HepG2 (cell line): ENCODE measurements around the gene SLC16A6. TPM values are rescaled to one million over a fixed set of nuclear protein-coding genes. Genes with fewer than 3 reads are reported as not detected.
A peak's percentile ranks its signal among the peaks of the same experiment; 100 is the strongest.
"Not testable (repeated sequence)": the region's sequence is repeated elsewhere in the genome, so short reads cannot be mapped to it uniquely, and the experiment has no call there.

Experiments
- ATAC-seq: fragments of 200-7000 bp; cut with Tn5 transposase; 3 replicates; pipeline ENCODE4 v1.9.1; 2020; ENCODE audit warnings: mild to moderate bottlenecking, moderate library complexity
- BruUV-seq: library from RNA; stranded (reverse); fragments of 400-500 nt; replicated peaks from 2 replicates; lab custom pipeline; 2021; lab: Mats Ljungman, UMichigan
- CTCF ChIA-PET: fragments of 300-600 bp; formaldehyde crosslinking; extraction: SDS; loops from one replicate; lab custom pipeline; 2021; ENCODE audit warnings: low total read pairs, inconsistent platforms, low intra/inter-chr PET ratio; lab: Yijun Ruan, JAX
- POLR2A ChIA-PET: fragments of 350-600 bp; sonication (Branson Sonifier 250); formaldehyde crosslinking; loops from one replicate; lab custom pipeline; 2020; ENCODE audit warnings: antibody characterized with exemption, inconsistent platforms; lab: Yijun Ruan, JAX
- DNase-seq: peaks from one replicate; pipeline ENCODE4 v3.0.0-alpha.2; 2015; ENCODE audit warnings: low spot score
- FAIRE-seq: peaks from 3 replicates; lab custom pipeline; 2011; peaks lifted over from hg19 to GRCh38; lab: Jason Lieb, UNC
- H2AFZ ChIP-seq: one replicate; pipeline ENCODE4 v1.6.1; 2011; ENCODE audit warnings: low read length, inconsistent platforms
- H3K27ac ChIP-seq: fragments of 300-600 bp; 3 replicates; pipeline ENCODE4 v1.8.0; 2011; ENCODE audit warnings: mixed run types, mild to moderate bottlenecking, mixed read lengths, low read length, inconsistent platforms; ENCODE audit not compliant: insufficient read depth; ENCODE audit errors: extremely low read length
- H3K27me3 ChIP-seq, 2 experiments: fragments of 200-600 bp in 1 of 2; 2 replicates in 1 of 2; 3 replicates in 1 of 2; pipeline versions ENCODE4 v1.6.0 to v1.8.0; 2011; ENCODE audit warnings: low read length in 2 of 2, mild to moderate bottlenecking in 2 of 2, moderate library complexity in 2 of 2, inconsistent platforms in 1 of 2; ENCODE audit not compliant: insufficient read depth in 2 of 2, control insufficient read depth in 1 of 2
- H3K36me3 ChIP-seq, 2 experiments: fragments of 200-600 bp in 1 of 2; replicated peaks in 1 of 2; 2 replicates in 1 of 2; 3 replicates in 1 of 2; pipeline versions ENCODE4 v1.5.1 to v1.8.0; 2011; ENCODE audit warnings: low read length in 2 of 2, inconsistent platforms in 1 of 2; ENCODE audit not compliant: insufficient read depth in 2 of 2, control insufficient read depth in 1 of 2
- H3K4me1 ChIP-seq: 2 replicates; pipeline ENCODE4 v1.5.1; 2012; ENCODE audit warnings: low read length, inconsistent platforms; ENCODE audit not compliant: insufficient read depth
- H3K4me2 ChIP-seq: 2 replicates; pipeline ENCODE4 v1.6.0; 2011; ENCODE audit warnings: low read depth, low read length, inconsistent platforms
- H3K4me3 ChIP-seq, 3 experiments: fragments of 200-600 bp in 1 of 3; sonication (generic), shearing (Covaris generic) in 1 of 3; replicated peaks in 1 of 3; 2 replicates each; pipeline ENCODE4 v1.5.1; 2011 to 2016; ENCODE audit warnings: low read length in 3 of 3, inconsistent platforms in 2 of 3, low read depth in 2 of 3, mild to moderate bottlenecking in 2 of 3, control low read depth in 1 of 3, mixed read lengths in 1 of 3; ENCODE audit not compliant: insufficient read depth in 1 of 3
- H3K79me2 ChIP-seq: one replicate; pipeline ENCODE4 v1.6.1; 2011; ENCODE audit warnings: low read length, inconsistent platforms; ENCODE audit not compliant: insufficient read depth
- H3K9ac ChIP-seq: 2 replicates; pipeline ENCODE4 v1.6.0; 2011; ENCODE audit warnings: mild to moderate bottlenecking, low read depth, low read length, inconsistent platforms; ENCODE audit not compliant: insufficient read depth
- H3K9me3 ChIP-seq: 2 replicates; pipeline ENCODE4 v1.5.1; 2012; ENCODE audit warnings: mild to moderate bottlenecking, low read length
- H4K20me1 ChIP-seq: 2 replicates; pipeline ENCODE4 v1.6.0; 2011; ENCODE audit warnings: inconsistent platforms, mild to moderate bottlenecking, low read length, moderate library complexity; ENCODE audit not compliant: insufficient read depth
- KDM2A ChIP-seq: sonication (generic); formaldehyde crosslinking; IDR thresholded peaks from 2 replicates; pipeline ENCODE4 v1.4.0; 2020; ENCODE audit warnings: low read depth, missing genetic modification reagents, borderline replicate concordance
- RELA ChIP-seq: sonication (generic); formaldehyde crosslinking; IDR thresholded peaks from 2 replicates; pipeline ENCODE4 v1.4.0; 2020; ENCODE audit warnings: missing genetic modification reagents
- SKIL ChIP-seq: sonication (generic); formaldehyde crosslinking; IDR thresholded peaks from 2 replicates; pipeline ENCODE4 v1.8.0; 2022; ENCODE audit warnings: missing genetic modification reagents, mild to moderate bottlenecking, moderate library complexity, borderline replicate concordance
- YEATS4 ChIP-seq: sonication (generic); formaldehyde crosslinking; IDR thresholded peaks from 2 replicates; pipeline ENCODE4 v1.4.0; 2020; ENCODE audit warnings: missing genetic modification reagents, borderline replicate concordance
- ZNF350 ChIP-seq: sonication (generic); formaldehyde crosslinking; IDR thresholded peaks from 2 replicates; pipeline ENCODE4 v1.4.0; 2020; ENCODE audit warnings: mild to moderate bottlenecking, low read depth, missing genetic modification reagents, borderline replicate concordance
- WGBS: methylation state at CpG from one replicate; pipeline ENCODE4 v1.1.6; 2017; ENCODE audit warnings: low lambda C conversion rate; 5-methylcytosine and 5-hydroxymethylcytosine counted together
- in situ Hi-C: cut with HindIII; loops from 2 replicates; pipeline ENCODE4 v1.10.0; 2017; ENCODE audit warnings: low pct_unique_long_range_greater_than_20kb; ENCODE audit not compliant: extremely low pct_ligation_motif_present
- intact Hi-C: fragments of 100-400 bp; cut with micrococcal nuclease; formaldehyde crosslinking; loops from one replicate; pipeline ENCODE4 v1.10.0; 2022; ENCODE audit not compliant: unreplicated experiment
- polyA plus RNA-seq, 8 experiments: library from polyadenylated mRNA; depleted of rRNA in 3 of 8; stranded (reverse) in 7 of 8; unstranded in 1 of 8; fragments of >200 nt; fragmentation: Illumina TruSeq in 4 of 8; extraction: Trizol in 4 of 8; gene quantifications; 2 replicates each; pipeline versions ENCODE4 v1.2.1 to v1.2.3, GENCODE V29; 2011 to 2016; ENCODE audit warnings: low read depth in 4 of 8, missing spikeins in 1 of 8, mixed read lengths in 1 of 8; ENCODE audit not compliant: insufficient read depth in 1 of 8
- total RNA-seq, 5 experiments: library from RNA; depleted of rRNA; stranded (reverse); fragments of >200 nt; fragmentation: Illumina TruSeq; extraction: Trizol; gene quantifications; 2 replicates each; pipeline ENCODE4 v1.2.3, GENCODE V29; 2016; ENCODE audit warnings: low read depth in 1 of 5

Gene SLC16A6
- total and polyA plus RNA-seq, 2 of the 13 experiments (the other 11 are each of a cell fraction or from before 2014, with no cell fraction given), result 1.1 to 44.7 TPM

- BruUV-seq, H3K27ac ChIP-seq, intact Hi-C loops, H3K27me3 ChIP-seq, H3K4me2 ChIP-seq, H3K36me3 ChIP-seq, H2AFZ ChIP-seq, H3K79me2 ChIP-seq, H3K9me3 ChIP-seq, H4K20me1 ChIP-seq, ATAC-seq, FAIRE-seq, DNase-seq, H3K4me3 ChIP-seq, H3K9ac ChIP-seq, POLR2A ChIA-PET: not testable (repeated sequence)
- H3K4me1 ChIP-seq, result peaks cover 26% of the 10 kb centered on the region
- WGBS, result 48% methylated on average over 2 of the region's 2 CpGs
- in situ Hi-C loops, result loop anchor here (5.0 kb wide), 1 partner anchor 170 kb away; no protein-coding TSS in a partner anchor
- 0 out of 2 replicates have a peak, but pooled peaks have one; percentile 1 for TF ChIP-seq KDM2A (CRISPR knock-in tag)
- TF ChIP-seq, all 625 proteins: peak for 1; not testable (repeated sequence) for 624
- CTCF ChIA-PET, result interaction anchor here (0.9 to 2.8 kb wide), 5 partner anchors 121 to 201 kb away, joined by 3 to 49 read pairs (median 14); no protein-coding TSS in a partner anchor
Observed at GRCh38 chr17:68262467-68262866, 28.5 kb downstream of the SLC16A6 start.

GRCh38 chr17:68260051-68260762 lies 30.7 kb downstream of the SLC16A6 start:
- ATAC-seq, result no peak
- H3K4me1 ChIP-seq, result peaks cover 31% of the 10 kb centered on the region
- DNase-seq, result no peak
- H3K9ac ChIP-seq, result no peak overlapping the region
- H2AFZ ChIP-seq, result peak overlapping the region; percentile 12
- H4K20me1 ChIP-seq, result no peaks in the 10 kb centered on the region
- ChIA-PET POLR2A (no interaction called here), CTCF (interaction anchor here (2.0 kb wide), 1 partner anchor 139 kb away, joined by 7 read pairs; no protein-coding TSS in a partner anchor)
- H3K27ac ChIP-seq, result no peak overlapping the region
- H3K9me3 ChIP-seq, result no peaks in the 10 kb centered on the region
- H3K36me3 ChIP-seq, result no peaks in the 10 kb centered on the region; a peak in 2 of 5 replicates
- no peak overlapping the region for H3K4me2 ChIP-seq
- H3K4me3 ChIP-seq, result no peak overlapping the region
- H3K27me3 ChIP-seq, result no peaks in the 10 kb centered on the region
- no peak for TF ChIP-seq SKIL (CRISPR knock-in tag)
- no peak for TF ChIP-seq RELA (CRISPR knock-in tag)
- TF ChIP-seq ZNF350 (CRISPR knock-in tag), result no peak
- no peak for TF ChIP-seq YEATS4 (CRISPR knock-in tag)
- no peaks in the 10 kb centered on the region for H3K79me2 ChIP-seq
- 73% methylated on average over 9 of the region's 9 CpGs for WGBS
- intact Hi-C loops, result no loop called here
- no TSS peak for BruUV-seq
- in situ Hi-C loops, result loop anchor here (5.0 kb wide), 1 partner anchor 172 kb away; no protein-coding TSS in a partner anchor
- no peak for FAIRE-seq

GRCh38 chr17:68259648-68259951 lies 31.3 kb downstream of the SLC16A6 start:
- H2AFZ ChIP-seq, H3K9ac ChIP-seq, H3K27me3 ChIP-seq, H4K20me1 ChIP-seq, in situ Hi-C loops, ATAC-seq, H3K4me2 ChIP-seq, H3K36me3 ChIP-seq, H3K4me3 ChIP-seq, intact Hi-C loops, H3K27ac ChIP-seq, POLR2A ChIA-PET, BruUV-seq, H3K79me2 ChIP-seq, CTCF ChIA-PET, DNase-seq, H3K9me3 ChIP-seq: not testable (repeated sequence)
- peaks cover 30% of the 10 kb centered on the region for H3K4me1 ChIP-seq
- 38% methylated on average over 3 of the region's 3 CpGs for WGBS
- FAIRE-seq, result peak; percentile 69
